NCI-H1694 (cell line): ENCODE data around the gene CEMIP2.

ENCODE experiments used
- DNase-seq: peaks from one replicate; lab custom pipeline; 2025; lab: John Stamatoyannopoulos, UW

The CEMIP2 gene

DNA sequence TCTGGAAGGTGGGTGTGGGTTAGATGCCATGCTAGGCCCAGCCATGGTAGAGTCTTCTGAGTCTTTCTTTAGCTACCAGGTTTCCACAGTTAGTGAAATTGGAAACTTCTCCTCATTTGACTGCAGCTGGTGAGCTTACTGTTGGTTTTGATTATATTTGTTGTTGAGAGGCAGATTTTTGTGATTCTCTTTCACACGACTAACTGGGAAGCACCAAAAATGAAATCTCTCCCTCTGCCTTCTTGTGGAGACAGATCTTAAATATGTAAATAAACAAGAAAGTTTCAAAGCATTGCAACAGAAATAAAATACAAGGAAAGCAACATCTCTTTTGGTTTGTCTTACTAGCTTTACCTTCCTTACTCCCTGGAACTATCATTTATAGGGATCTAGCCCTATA is 122.2 kb downstream of the CEMIP2 start:
- DNase-seq: no peak

- no peak for DNase-seq
Observed at GRCh38 chr9:71644819-71645362, 123.4 kb downstream of the CEMIP2 start.

GRCh38 chr9:71643330-71643729 is 125.0 kb downstream of the CEMIP2 start:
- no peak for DNase-seq

- DNase-seq: no peak
Observed at GRCh38 chr9:71642056-71642455, 126.3 kb downstream of the CEMIP2 start.

GRCh38 chr9:71638627-71639026 is 129.7 kb downstream of the CEMIP2 start:
- DNase-seq: no peak

DNA sequence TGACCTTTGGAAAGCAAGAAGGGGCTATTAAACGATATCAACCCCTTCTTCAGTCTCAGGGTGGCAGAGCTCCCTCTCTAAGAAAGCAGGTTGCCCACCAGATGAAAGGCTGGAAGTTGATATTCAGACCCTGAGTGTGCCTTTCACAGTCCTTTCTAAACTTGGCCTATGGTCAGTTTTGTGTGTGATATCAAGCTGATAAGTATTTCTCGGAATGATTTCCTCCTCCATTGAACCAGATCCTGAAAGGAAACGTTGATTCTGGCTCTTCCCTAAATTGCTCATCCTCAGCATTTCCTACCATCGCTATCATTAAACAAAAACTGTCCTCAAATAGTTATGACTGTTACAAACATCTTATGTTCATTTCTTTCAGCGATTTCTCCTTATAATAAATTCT is 130.4 kb downstream of the CEMIP2 start:
- no peak for DNase-seq

GRCh38 chr9:71637375-71637774 is 130.9 kb downstream of the CEMIP2 start:
- no peak for DNase-seq

DNA sequence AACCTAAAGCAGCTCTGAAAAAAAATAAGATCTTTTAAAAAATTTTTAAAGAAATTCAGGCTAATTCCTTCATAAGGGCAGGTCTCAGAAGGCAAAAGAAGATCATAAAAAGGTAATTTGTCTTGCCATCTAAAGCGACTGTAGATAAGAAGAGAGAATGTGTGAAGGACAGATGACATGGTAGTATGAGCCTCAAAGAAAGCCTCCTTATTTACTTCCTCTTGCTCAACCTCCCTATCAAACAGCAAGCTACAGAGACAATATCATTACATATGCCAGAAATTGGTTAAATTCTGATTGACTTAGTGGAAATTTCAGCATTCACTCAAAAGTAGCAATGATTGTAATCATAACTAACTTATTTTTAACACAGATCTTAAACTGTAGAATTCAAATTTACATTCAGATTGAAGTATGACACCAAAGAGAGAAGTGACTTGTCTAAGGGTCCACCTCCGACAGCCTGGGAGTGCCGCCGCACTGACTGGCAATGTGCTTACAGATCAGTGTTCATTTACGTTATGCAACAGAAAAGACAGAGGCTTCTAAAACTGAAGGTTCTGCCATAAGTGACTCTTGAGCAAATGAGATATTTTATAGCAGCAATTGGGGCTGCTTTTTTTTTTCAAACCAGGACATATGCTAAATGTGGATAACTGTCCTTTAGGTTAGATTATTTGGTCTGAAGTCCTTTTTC is 132.0 kb downstream of the CEMIP2 start:
- DNase-seq: no peak

DNA sequence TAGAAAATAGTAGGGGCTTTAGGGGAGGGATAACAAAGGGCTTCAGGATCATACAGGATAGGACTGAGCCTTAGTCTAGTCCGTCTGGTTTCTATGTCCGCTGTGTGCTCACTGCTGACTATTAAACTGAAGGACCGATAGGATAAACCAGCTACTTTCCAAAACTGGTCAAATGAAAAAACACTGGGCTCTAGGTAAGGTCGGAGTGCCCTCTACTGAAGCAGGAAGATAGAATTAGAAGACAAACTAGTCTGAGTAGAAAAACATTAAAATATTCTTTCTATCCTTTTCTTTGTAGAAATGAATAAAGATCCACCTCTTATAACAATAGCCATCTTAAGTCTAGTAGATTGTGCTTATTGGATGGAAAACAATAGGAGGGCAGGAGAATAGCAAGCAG is 133.6 kb downstream of the CEMIP2 start:
- no peak for DNase-seq
